A673 (cell line): Measurements from ENCODE around the gene HPCA. TPM values are rescaled to one million over a fixed set of nuclear protein-coding genes. Genes with fewer than 3 reads are reported as not detected.

Experiments used
- Bru-seq: library from RNA; stranded (reverse); fragments of 400-500 nt; gene quantifications from one replicate; lab custom pipeline; 2021; lab: Mats Ljungman, UMichigan
- BruChase-seq, 2 experiments: library from RNA; stranded (reverse); fragments of 400-500 nt; gene quantifications; one replicate each; lab custom pipeline; 2021; lab: Mats Ljungman, UMichigan
- BruUV-seq: library from RNA; stranded (reverse); fragments of 400-500 nt; replicated peaks from 2 replicates; lab custom pipeline; 2021; lab: Mats Ljungman, UMichigan
- CTCF ChIA-PET: fragments of 300-600 bp; sonication (Branson Sonifier 250); formaldehyde crosslinking; loops from one replicate; lab custom pipeline; 2022; ENCODE audit warnings: antibody characterized with exemption; lab: Charles Lee
- POLR2A ChIA-PET: fragments of 300-600 bp; sonication (Branson Sonifier 250); formaldehyde crosslinking; loops from one replicate; lab custom pipeline; 2022; ENCODE audit warnings: antibody characterized with exemption; ENCODE audit not compliant: low non-redundant PET; lab: Charles Lee
- DNase-seq: peaks from one replicate; pipeline ENCODE4 v3.0.0-alpha.2; 2015; ENCODE audit warnings: low spot score
- H3K27ac ChIP-seq: fragments of 200-600 bp; sonication (generic); 2 replicates; pipeline ENCODE4 v1.5.1; 2016; ENCODE audit warnings: mixed run types, low read depth, mild to moderate bottlenecking, mixed read lengths, antibody characterized with exemption, low read length; ENCODE audit not compliant: poor library complexity, severe bottlenecking
- H3K27me3 ChIP-seq: fragments of 200-600 bp; sonication (generic); replicated peaks from 2 replicates; pipeline ENCODE4 v1.6.1; 2017; ENCODE audit warnings: mixed run types, low read depth, mild to moderate bottlenecking, mixed read lengths, antibody characterized with exemption, low read length; ENCODE audit not compliant: insufficient read depth, poor library complexity
- H3K36me3 ChIP-seq: fragments of 200-600 bp; sonication (generic); 2 replicates; pipeline ENCODE4 v1.6.1; 2016; ENCODE audit warnings: mixed run types, mild to moderate bottlenecking, mixed read lengths, antibody characterized with exemption, low read length; ENCODE audit not compliant: insufficient read depth, poor library complexity, severe bottlenecking
- H3K4me1 ChIP-seq: fragments of 200-600 bp; sonication (generic); 2 replicates; pipeline ENCODE4 v1.6.1; 2017; ENCODE audit warnings: mixed run types, mild to moderate bottlenecking, mixed read lengths, antibody characterized with exemption, low read length; ENCODE audit not compliant: insufficient read depth, poor library complexity, severe bottlenecking
- H3K4me3 ChIP-seq: fragments of 200-600 bp; sonication (generic); 2 replicates; pipeline ENCODE4 v1.5.1; 2016; ENCODE audit warnings: low read depth, mixed run types, mild to moderate bottlenecking, mixed read lengths, low read length; ENCODE audit not compliant: poor library complexity, severe bottlenecking
- H3K9me3 ChIP-seq: fragments of 200-600 bp; sonication (generic); 2 replicates; pipeline ENCODE4 v1.6.1; 2016; ENCODE audit warnings: mixed run types, low read depth, mild to moderate bottlenecking, mixed read lengths, antibody characterized with exemption, low read length; ENCODE audit not compliant: poor library complexity, severe bottlenecking
- EZH2 ChIP-seq: fragments of 200-600 bp; sonication (generic); IDR thresholded peaks from 2 replicates; pipeline ENCODE4 v1.6.1; 2017; ENCODE audit warnings: borderline replicate concordance, low read depth, mild to moderate bottlenecking, mixed read lengths, antibody characterized with exemption, low read length; ENCODE audit not compliant: poor library complexity, severe bottlenecking
- intact Hi-C: fragments of 100-400 bp; cut with micrococcal nuclease; formaldehyde crosslinking; loops from one replicate; pipeline ENCODE4 v1.10.0; 2022; ENCODE audit not compliant: unreplicated experiment
- long read RNA-seq: library from polyadenylated mRNA; stranded (forward); transcript quantifications from one replicate; pipeline ENCODE4 v2.0.0, GENCODE V29; 2022
- total RNA-seq: library from RNA; stranded (reverse); gene quantifications from 2 replicates; pipeline ENCODE4 v1.2.3, GENCODE V29; 2021
- TF ChIP-seq, protein P1 (sequence below): fragments of 300-800, 200-600 bp; sonication (generic); conservative IDR thresholded peaks from 2 replicates; pipeline ENCODE4 v1.5.1; 2017; ENCODE audit warnings: low read depth, mild to moderate bottlenecking, antibody characterized with exemption, low read length, moderate library complexity, mixed read lengths

HPCA gene
- total RNA-seq (0.69 and 0.98 TPM in 2 replicates), Bru-seq, nascent RNA (percentile 13 among the genes with signal in this experiment), BruChase-seq, experiment 1, labeled RNA remaining after a 2-hour chase (percentile 18 among the genes with signal in this experiment), BruChase-seq, experiment 2, labeled RNA remaining after a 6-hour chase (percentile 18 among the genes with signal in this experiment)
- long read RNA-seq, partial matches to known transcripts: 0 of 1 reads
- long read RNA-seq, other reads (novel, unspliced or antisense): 1 of 1 reads

DNA sequence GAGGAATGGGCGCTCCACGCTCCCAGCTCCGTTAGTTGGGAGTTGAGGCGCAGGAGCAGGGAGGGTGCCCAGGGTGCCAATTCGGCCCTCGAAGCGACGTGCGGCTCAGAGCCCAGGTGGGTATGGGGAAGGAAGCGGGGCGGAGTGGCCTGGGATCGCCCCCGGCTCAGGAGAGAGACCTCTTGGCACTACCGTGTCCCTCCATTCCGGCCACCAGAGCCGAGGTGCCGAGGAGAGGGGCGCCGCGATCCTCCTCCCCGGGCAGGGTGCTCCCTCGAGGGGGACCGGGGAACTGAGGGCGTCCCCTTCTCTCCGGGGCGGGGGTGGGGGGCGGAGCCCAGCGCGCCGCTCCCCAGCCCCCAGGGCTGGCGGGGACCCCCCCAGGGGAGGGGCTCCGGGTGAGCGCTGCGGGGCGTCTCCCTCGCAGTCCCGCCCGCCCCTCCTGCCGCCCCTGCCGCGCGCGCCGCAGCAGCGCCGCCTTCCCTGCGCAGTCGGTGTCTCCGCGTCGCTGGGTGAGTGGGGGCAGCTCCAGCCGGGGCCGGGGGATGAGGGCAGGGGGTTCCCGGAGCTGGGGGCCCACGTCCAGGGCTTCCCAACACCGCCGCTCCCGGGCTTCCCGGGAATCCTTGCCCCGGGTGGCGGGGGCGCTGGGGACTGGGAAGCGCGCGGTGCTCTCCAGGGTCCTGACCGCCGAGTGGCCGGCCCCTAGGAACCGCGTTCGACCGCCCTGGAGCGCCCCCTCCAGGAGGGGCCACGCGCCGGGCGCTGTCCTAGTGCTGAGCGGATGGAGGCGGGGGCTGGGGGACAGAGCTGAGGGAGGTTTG lies at the start of gene HPCA:
TSS of gene HPCA (plus strand) at position 488 of the 824 bp plus-strand sequence. CDS start 2,408 bp downstream, outside the sequence.
- H3K27me3 ChIP-seq: peaks cover 11% of the 10 kb centered on the region
- CTCF ChIA-PET: interaction anchor here (0.6 kb wide), 1 partner anchor 10 kb away, joined by 4 read pairs; no protein-coding TSS in a partner anchor
- intact Hi-C loops: no loop called here

DNA sequence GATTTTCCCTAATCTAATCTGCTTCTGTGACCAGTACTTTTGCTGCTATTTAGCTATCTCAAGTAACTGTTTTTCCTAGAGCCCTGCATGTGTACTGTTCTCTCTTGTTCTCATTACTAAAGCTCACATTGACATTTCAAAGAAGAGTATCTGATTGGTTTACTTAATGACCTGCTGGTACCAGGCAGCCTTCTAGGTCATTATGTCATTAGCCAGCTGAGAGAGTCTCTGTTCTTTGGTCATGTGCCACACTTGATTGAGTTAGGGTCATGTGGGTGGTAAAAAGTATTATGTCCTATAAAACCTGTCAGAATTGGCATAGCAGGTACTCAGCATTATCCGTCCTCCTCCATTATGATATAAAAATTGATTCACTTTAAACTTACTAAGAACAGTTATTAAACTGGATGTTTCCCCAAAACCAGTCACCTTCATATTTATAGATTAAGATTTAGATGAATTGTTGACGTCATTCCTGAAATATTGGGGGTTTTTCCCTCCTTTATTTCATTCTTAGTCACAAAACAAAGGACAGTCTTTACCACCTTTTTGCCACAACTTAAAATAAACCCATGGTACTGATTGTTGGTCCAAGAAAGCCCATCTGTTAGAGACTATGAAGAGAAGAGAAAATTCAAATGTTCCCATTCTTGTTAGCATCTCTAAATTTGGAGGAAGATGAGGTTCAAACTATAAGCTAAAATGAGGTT lies 37.8 kb upstream of the HPCA start:
- Histone ChIP-seq H3K4me3 (no peak overlapping the region), H3K27ac (no peak overlapping the region), H3K27me3 (no peaks in the 10 kb centered on the region), H3K4me1 (no peaks in the 10 kb centered on the region), H3K9me3 (no peaks in the 10 kb centered on the region), H3K36me3 (peaks cover 22% of the 10 kb centered on the region)
- intact Hi-C loops: no loop called here
- DNase-seq: no peak
- BruUV-seq: no TSS peak
- ChIA-PET POLR2A (no interaction called here), CTCF (no interaction called here)
- TF ChIP-seq, protein P1, sequence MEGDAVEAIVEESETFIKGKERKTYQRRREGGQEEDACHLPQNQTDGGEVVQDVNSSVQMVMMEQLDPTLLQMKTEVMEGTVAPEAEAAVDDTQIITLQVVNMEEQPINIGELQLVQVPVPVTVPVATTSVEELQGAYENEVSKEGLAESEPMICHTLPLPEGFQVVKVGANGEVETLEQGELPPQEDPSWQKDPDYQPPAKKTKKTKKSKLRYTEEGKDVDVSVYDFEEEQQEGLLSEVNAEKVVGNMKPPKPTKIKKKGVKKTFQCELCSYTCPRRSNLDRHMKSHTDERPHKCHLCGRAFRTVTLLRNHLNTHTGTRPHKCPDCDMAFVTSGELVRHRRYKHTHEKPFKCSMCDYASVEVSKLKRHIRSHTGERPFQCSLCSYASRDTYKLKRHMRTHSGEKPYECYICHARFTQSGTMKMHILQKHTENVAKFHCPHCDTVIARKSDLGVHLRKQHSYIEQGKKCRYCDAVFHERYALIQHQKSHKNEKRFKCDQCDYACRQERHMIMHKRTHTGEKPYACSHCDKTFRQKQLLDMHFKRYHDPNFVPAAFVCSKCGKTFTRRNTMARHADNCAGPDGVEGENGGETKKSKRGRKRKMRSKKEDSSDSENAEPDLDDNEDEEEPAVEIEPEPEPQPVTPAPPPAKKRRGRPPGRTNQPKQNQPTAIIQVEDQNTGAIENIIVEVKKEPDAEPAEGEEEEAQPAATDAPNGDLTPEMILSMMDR: no peak
- TF ChIP-seq EZH2: no peak

More for the DNA sequence above, at the start of gene HPCA:
- POLR2A ChIA-PET: no interaction called here
- Histone ChIP-seq H3K9me3 (no peaks in the 10 kb centered on the region), H3K4me3 (peak within 1 kb of the TSS; percentile 27), H3K27ac (no peak within 1 kb of the TSS), H3K36me3 (no peaks in the 10 kb centered on the region), H3K4me1 (peaks cover 4% of the 10 kb centered on the region)
- DNase-seq: peak; percentile 69
- no TSS peak for BruUV-seq
- no peak for TF ChIP-seq EZH2
- TF ChIP-seq, protein P1: peak; percentile 78

DNA sequence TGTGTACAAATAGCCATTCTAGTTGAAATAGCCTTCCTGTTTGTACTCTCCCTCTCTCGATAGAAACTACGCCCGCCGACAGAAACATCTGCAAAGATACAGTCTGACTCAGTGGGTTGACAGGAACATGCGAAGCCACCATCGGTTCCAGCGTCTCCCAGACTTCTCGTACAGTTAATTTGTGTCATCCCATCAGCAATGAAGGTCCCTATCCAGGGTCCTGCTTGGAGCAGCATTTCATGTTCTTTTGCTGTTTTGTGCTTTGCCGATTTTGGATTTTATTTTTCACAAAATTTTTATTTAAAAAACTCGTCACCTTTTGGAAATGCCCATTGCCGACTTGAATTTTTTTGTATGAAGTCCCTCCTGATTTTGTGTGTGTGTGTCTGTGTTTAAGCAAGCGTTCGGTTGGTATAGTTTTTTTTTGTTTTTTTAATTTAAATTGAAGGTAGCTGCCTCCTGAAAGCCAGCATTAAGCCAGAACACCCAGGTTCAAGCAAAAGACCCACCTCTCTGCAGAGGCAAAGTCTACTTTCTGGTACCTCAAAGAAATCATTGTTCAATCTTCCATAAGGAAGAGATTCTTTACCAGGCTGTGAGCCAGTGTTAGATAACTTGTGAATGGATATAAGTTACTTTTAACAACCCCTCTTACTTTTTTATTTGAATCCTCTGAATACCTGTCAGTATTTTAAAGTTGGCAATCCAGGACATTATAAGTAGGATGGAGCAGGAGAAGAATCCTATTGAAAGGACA lies 30.3 kb upstream of the HPCA start:
- BruUV-seq: TSS peak; percentile 11
- intact Hi-C loops: no loop called here
- Histone ChIP-seq H3K27me3 (no peaks in the 10 kb centered on the region), H3K9me3 (no peaks in the 10 kb centered on the region), H3K27ac (no peak overlapping the region), H3K36me3 (peaks cover 30% of the 10 kb centered on the region), H3K4me3 (no peak overlapping the region), H3K4me1 (no peaks in the 10 kb centered on the region)
- DNase-seq: no peak
- CTCF ChIA-PET: no interaction called here
- POLR2A ChIA-PET: no interaction called here
- TF ChIP-seq EZH2: no peak
- TF ChIP-seq, protein P1: no peak
